CD14-positive monocyte (primary cell): ENCODE data around the gene TEX11. TPM values are rescaled to one million over a fixed set of nuclear protein-coding genes. Genes with fewer than 3 reads are reported as not detected.

ENCODE experiments used
- DNase-seq, 3 donors: peaks; one replicate each; pipeline ENCODE4 v3.0.0-alpha.2; 2011 to 2022
- H2AFZ ChIP-seq: 2 replicates; pipeline ENCODE4 v1.6.0; 2012; ENCODE audit warnings: mild to moderate bottlenecking, low read depth, low read length, inconsistent platforms; ENCODE audit not compliant: insufficient read depth, poor library complexity, severe bottlenecking
- H3K27ac ChIP-seq, 2 donors: 1 replicate in 1 of 2; 2 replicates in 1 of 2; pipeline ENCODE4 v1.5.1; 2012 to 2013; ENCODE audit warnings: low read length in 2 of 2, control low read depth in 1 of 2, inconsistent platforms in 1 of 2, low read depth in 1 of 2, mild to moderate bottlenecking in 1 of 2
- H3K27me3 ChIP-seq, 2 donors: one replicate each; pipeline versions ENCODE4 v1.6.0 to v1.6.1; 2011 to 2013; ENCODE audit warnings: low read length in 2 of 2; ENCODE audit not compliant: control insufficient read depth in 2 of 2, insufficient read depth in 2 of 2
- H3K36me3 ChIP-seq, 2 donors: replicated peaks in 1 of 2; 1 replicate in 1 of 2; 2 replicates in 1 of 2; pipeline versions ENCODE4 v1.5.1 to v1.6.1; 2012 to 2013; ENCODE audit warnings: low read length in 2 of 2, control low read depth in 1 of 2, inconsistent platforms in 1 of 2, mild to moderate bottlenecking in 1 of 2; ENCODE audit not compliant: insufficient read depth in 2 of 2, control insufficient read depth in 1 of 2
- H3K4me1 ChIP-seq, 2 donors: 1 replicate in 1 of 2; 2 replicates in 1 of 2; pipeline versions ENCODE4 v1.5.1 to v1.6.1; 2012 to 2013; ENCODE audit warnings: low read length in 2 of 2, control low read depth in 1 of 2, inconsistent platforms in 1 of 2, mild to moderate bottlenecking in 1 of 2, moderate library complexity in 1 of 2; ENCODE audit not compliant: insufficient read depth in 2 of 2, control insufficient read depth in 1 of 2
- H3K4me2 ChIP-seq: replicated peaks from 2 replicates; pipeline ENCODE3; 2012; ENCODE audit warnings: low read length, moderate library complexity, mild to moderate bottlenecking; ENCODE audit not compliant: poor library complexity, severe bottlenecking; ENCODE audit errors: extremely low read depth
- H3K4me3 ChIP-seq, 3 experiments: fragments of 200-600 bp in 1 of 3; sonication (generic) in 1 of 3; replicated peaks in 1 of 3; 1 replicate in 2 of 3; 2 replicates in 1 of 3; pipeline ENCODE4 v1.5.1; 2011 to 2013; ENCODE audit warnings: low read length in 3 of 3, mild to moderate bottlenecking in 3 of 3, control low read depth in 2 of 3, low read depth in 2 of 3, inconsistent platforms in 1 of 3, moderate library complexity in 1 of 3
- H3K79me2 ChIP-seq: 2 replicates; pipeline ENCODE4 v1.6.0; 2012; ENCODE audit warnings: mild to moderate bottlenecking, control low read depth, inconsistent platforms, low read length, moderate library complexity; ENCODE audit not compliant: insufficient read depth
- H3K9ac ChIP-seq: 2 replicates; pipeline ENCODE4 v1.6.0; 2017; ENCODE audit warnings: low read length, mild to moderate bottlenecking; ENCODE audit not compliant: insufficient read depth, poor library complexity, severe bottlenecking
- H3K9me3 ChIP-seq, 2 donors: replicated peaks in 1 of 2; 1 replicate in 1 of 2; 2 replicates in 1 of 2; pipeline versions ENCODE4 v1.5.1 to v1.6.1; 2012 to 2013; ENCODE audit warnings: low read length in 2 of 2, control low read depth in 1 of 2; ENCODE audit not compliant: control insufficient read depth in 1 of 2, insufficient read depth in 1 of 2
- H4K20me1 ChIP-seq: 2 replicates; pipeline ENCODE4 v1.6.0; 2012; ENCODE audit warnings: mild to moderate bottlenecking, low read length, control low read depth, moderate library complexity; ENCODE audit not compliant: insufficient read depth
- H3K27ac Mint-ChIP-seq, 7 donors: one replicate each; pipeline ENCODE4 v1.8.0; 2020; ENCODE audit warnings: mild to moderate bottlenecking in 7 of 7, mixed read lengths in 7 of 7, moderate library complexity in 6 of 7, inconsistent platforms in 2 of 7
- H3K27me3 Mint-ChIP-seq, 3 donors: one replicate each; pipeline ENCODE4 v1.8.0; 2021 to 2022; ENCODE audit warnings: low read depth in 3 of 3, mild to moderate bottlenecking in 3 of 3, mixed read lengths in 3 of 3, moderate library complexity in 3 of 3, inconsistent platforms in 1 of 3
- H3K36me3 Mint-ChIP-seq, 2 donors: one replicate each; pipeline ENCODE4 v1.8.0; 2020; ENCODE audit warnings: mixed read lengths in 2 of 2, inconsistent platforms in 1 of 2, mild to moderate bottlenecking in 1 of 2
- H3K4me1 Mint-ChIP-seq: one replicate; pipeline ENCODE4 v1.8.0; 2020; ENCODE audit warnings: mild to moderate bottlenecking, mixed read lengths
- H3K4me3 Mint-ChIP-seq, 2 donors: one replicate each; pipeline ENCODE4 v1.8.0; 2020; ENCODE audit warnings: mild to moderate bottlenecking in 2 of 2, mixed read lengths in 2 of 2, moderate library complexity in 1 of 2
- H3K9me3 Mint-ChIP-seq, 7 donors: one replicate each; pipeline ENCODE4 v1.8.0; 2020 to 2022; ENCODE audit warnings: mixed read lengths in 7 of 7, mild to moderate bottlenecking in 6 of 7, moderate library complexity in 6 of 7, inconsistent platforms in 2 of 7
- CTCF ChIP-seq: fragments of 200-600 bp; IDR thresholded peaks from one replicate; pipeline ENCODE4 v1.8.0; 2022; ENCODE audit warnings: antibody characterized with exemption, mild to moderate bottlenecking
- WGBS: methylation state at CpG from one replicate; pipeline ENCODE4 v1.1.5; 2013; ENCODE audit warnings: missing lambda C conversion rate; ENCODE audit not compliant: insufficient coverage; 5-methylcytosine and 5-hydroxymethylcytosine counted together
- intact Hi-C, 2 donors: fragments of 100-400 bp; cut with micrococcal nuclease; formaldehyde crosslinking; loops; one replicate each; pipeline versions ENCODE4 v1.15.0 to v1.15.1; 2023
- polyA plus RNA-seq, 3 donors: library from polyadenylated mRNA; depleted of rRNA in 1 of 3; unstranded in 2 of 3; stranded (reverse) in 1 of 3; fragments of 300-500 nt in 2 of 3; fragments of >200 nt in 1 of 3; fragmentation: Illumina TruSeq in 2 of 3; gene quantifications; 1 replicate in 2 of 3; 2 replicates in 1 of 3; pipeline ENCODE4 v1.2.3, GENCODE V29; 2012 to 2021

The TEX11 gene
- polyA plus RNA-seq, 3 donors, result not detected

GRCh38 chrX:70675284-70675683 lies 233.2 kb downstream of the TEX11 start:
- H3K4me1 ChIP-seq, result no peaks in the 10 kb centered on the region
- no peak for TF ChIP-seq CTCF
- H3K36me3 ChIP-seq, result no peaks in the 10 kb centered on the region
- Mint-ChIP-seq H3K36me3 (no peaks in the 10 kb centered on the region), H3K4me1 (no peaks in the 10 kb centered on the region), H3K4me3 (no peak overlapping the region), H3K9me3 (peaks cover 0 to 6% (median 0%) of the 10 kb centered on the region in 7 donors), H3K27me3 (peaks cover 0 to 5% (median 1%) of the 10 kb centered on the region in 3 donors), H3K27ac (no peak overlapping the region)
- H3K79me2 ChIP-seq, result no peaks in the 10 kb centered on the region
- H2AFZ ChIP-seq, result no peak overlapping the region
- H3K27ac ChIP-seq, result no peak overlapping the region
- intact Hi-C loops, result no loop called here
- WGBS, result 92% methylated on average over 2 of the region's 2 CpGs
- H3K9me3 ChIP-seq, result no peaks in the 10 kb centered on the region
- no peak overlapping the region for H3K9ac ChIP-seq
- no peak overlapping the region for H3K4me3 ChIP-seq
- H3K27me3 ChIP-seq, result no peaks in the 10 kb centered on the region
- H3K4me2 ChIP-seq, result no peak overlapping the region
- no peaks in the 10 kb centered on the region for H4K20me1 ChIP-seq
- DNase-seq, result no peak

- no peak overlapping the region for H3K4me3 ChIP-seq
- no peaks in the 10 kb centered on the region for H4K20me1 ChIP-seq
- Mint-ChIP-seq H3K36me3 (no peaks in the 10 kb centered on the region), H3K4me1 (no peaks in the 10 kb centered on the region), H3K27me3 (peaks cover 0 to 7% (median 1%) of the 10 kb centered on the region in 3 donors), H3K4me3 (no peak overlapping the region), H3K9me3 (peaks cover 0 to 4% (median 0%) of the 10 kb centered on the region in 7 donors), H3K27ac (no peak overlapping the region)
- intact Hi-C loops, result no loop called here
- DNase-seq, result no peak
- H2AFZ ChIP-seq, result no peak overlapping the region
- H3K9ac ChIP-seq, result no peak overlapping the region
- H3K27me3 ChIP-seq, result no peaks in the 10 kb centered on the region
- no peaks in the 10 kb centered on the region for H3K79me2 ChIP-seq
- no CpG with 5 or more reads among the region's 3 CpGs for WGBS
- TF ChIP-seq CTCF, result no peak
- no peaks in the 10 kb centered on the region for H3K36me3 ChIP-seq
- H3K4me1 ChIP-seq, result no peaks in the 10 kb centered on the region
- H3K27ac ChIP-seq, result no peak overlapping the region
- H3K9me3 ChIP-seq, result no peaks in the 10 kb centered on the region
- H3K4me2 ChIP-seq, result no peak overlapping the region
Measured at GRCh38 chrX:70672326-70672725, 236.2 kb downstream of the TEX11 start.
